ENCODE measurements around the gene NEDD4.
A peak's percentile ranks its signal among the peaks of the same experiment; 100 is the strongest.
"Not testable (repeated sequence)": the region's sequence is repeated elsewhere in the genome, so short reads cannot be mapped to it uniquely, and the experiment has no call there.

The NEDD4 gene

GRCh38 chr15:55824857-55825613 is 168.4 kb downstream of the NEDD4 start:
- DNase-seq (ENCODE audit: low spot score) = no peak

GRCh38 chr15:55823699-55824340 is 169.6 kb downstream of the NEDD4 start:
- no peak for DNase-seq (ENCODE audit: low spot score)

GRCh38 chr15:55823191-55823670 is 170.2 kb downstream of the NEDD4 start:
- DNase-seq (ENCODE audit: low spot score) = peak; percentile 22

- DNase-seq (ENCODE audit: low spot score) = not testable (repeated sequence)
Measured at GRCh38 chr15:55821740-55822139, 171.7 kb downstream of the NEDD4 start.

- no peak for DNase-seq (ENCODE audit: low spot score)
Measured at GRCh38 chr15:55820043-55820442, 173.4 kb downstream of the NEDD4 start.

- DNase-seq (ENCODE audit: low spot score) = peak; percentile 12
Measured at GRCh38 chr15:55819397-55820034, 173.9 kb downstream of the NEDD4 start.

- peak; percentile 8 for DNase-seq (ENCODE audit: low spot score)
Measured at GRCh38 chr15:55816017-55816416, 177.4 kb downstream of the NEDD4 start.

- DNase-seq (ENCODE audit: low spot score) = no peak
Measured at GRCh38 chr15:55802600-55803376, 190.6 kb downstream of the NEDD4 start.

- DNase-seq (ENCODE audit: low spot score) = no peak
Measured at GRCh38 chr15:55800216-55800615, 193.2 kb downstream of the NEDD4 start.

- DNase-seq (ENCODE audit: low spot score) = peak; percentile 57
Measured at GRCh38 chr15:55799291-55800212, 193.9 kb downstream of the NEDD4 start.

GRCh38 chr15:55796321-55796965 is 197.0 kb downstream of the NEDD4 start:
- no peak for DNase-seq (ENCODE audit: low spot score)

- DNase-seq (ENCODE audit: low spot score) = no peak
Measured at GRCh38 chr15:55795031-55795430, 198.4 kb downstream of the NEDD4 start.

GRCh38 chr15:55791551-55792400 is 201.6 kb downstream of the NEDD4 start:
- DNase-seq (ENCODE audit: low spot score) = no peak

GRCh38 chr15:55789066-55789660 is 204.2 kb downstream of the NEDD4 start:
- no peak for DNase-seq (ENCODE audit: low spot score)

GRCh38 chr15:55786341-55786740 is 207.1 kb downstream of the NEDD4 start:
- DNase-seq (ENCODE audit: low spot score) = no peak

GRCh38 chr15:55785593-55785992 is 207.8 kb downstream of the NEDD4 start:
- DNase-seq (ENCODE audit: low spot score) = not testable (repeated sequence)

GRCh38 chr15:55784286-55784685 is 209.1 kb downstream of the NEDD4 start:
- DNase-seq (ENCODE audit: low spot score) = no peak

GRCh38 chr15:55782901-55783300 is 210.5 kb downstream of the NEDD4 start:
- no peak for DNase-seq (ENCODE audit: low spot score)

- DNase-seq (ENCODE audit: low spot score) = no peak
Measured at GRCh38 chr15:55780292-55780691, 213.1 kb downstream of the NEDD4 start.
